GDM1 (cell line): ENCODE measurements around the gene SUGCT.

Source experiments
- DNase-seq: peaks from one replicate; lab custom pipeline; 2025; lab: John Stamatoyannopoulos, UW

Gene SUGCT

DNA sequence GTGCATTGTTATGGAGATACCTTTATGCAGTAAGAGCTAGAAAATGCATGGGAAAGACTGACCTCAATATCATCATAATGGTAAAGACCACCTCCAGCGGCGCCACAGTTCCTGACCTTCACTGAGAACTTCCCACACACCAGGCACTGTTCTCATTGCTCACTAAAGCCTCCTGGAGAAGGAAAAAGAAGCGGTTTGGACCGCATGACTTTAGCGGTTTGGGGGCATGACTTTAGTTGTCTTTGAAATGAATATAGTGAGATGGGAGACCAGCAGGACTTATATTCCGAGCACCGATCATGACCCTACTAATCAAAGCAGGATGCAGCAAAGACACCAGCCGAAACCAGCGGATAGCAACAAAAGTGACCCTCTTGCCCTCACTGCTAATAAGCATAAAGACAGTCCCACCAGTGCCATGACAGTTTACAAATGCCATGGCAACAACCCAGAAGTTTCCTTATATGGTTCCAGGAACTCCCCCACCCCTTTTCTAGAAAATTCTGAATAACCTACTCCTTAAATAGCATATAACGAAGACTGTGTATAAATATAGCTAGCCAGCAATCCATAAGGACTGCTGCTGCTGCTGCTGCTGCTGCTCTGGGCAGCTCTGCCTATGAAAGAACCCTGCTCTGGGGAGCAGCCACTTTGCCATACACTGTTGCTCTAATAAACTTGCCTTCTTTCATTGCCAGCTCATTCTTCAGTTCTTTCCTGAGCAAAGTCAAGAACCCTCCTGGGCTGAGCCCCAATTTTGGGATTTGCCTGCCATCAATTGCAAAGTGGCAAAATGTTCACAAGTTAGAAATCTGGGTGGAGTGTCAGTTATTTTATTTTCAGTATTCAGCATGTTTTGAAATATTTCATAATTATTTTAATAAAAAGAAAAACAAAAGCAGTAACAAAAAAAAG, 694.1 kb downstream of the SUGCT start:
- DNase-seq = no peak

- DNase-seq = no peak
These were observed 698.5 kb downstream of the SUGCT start for GRCh38 chr7:40833191-40833887.

DNA sequence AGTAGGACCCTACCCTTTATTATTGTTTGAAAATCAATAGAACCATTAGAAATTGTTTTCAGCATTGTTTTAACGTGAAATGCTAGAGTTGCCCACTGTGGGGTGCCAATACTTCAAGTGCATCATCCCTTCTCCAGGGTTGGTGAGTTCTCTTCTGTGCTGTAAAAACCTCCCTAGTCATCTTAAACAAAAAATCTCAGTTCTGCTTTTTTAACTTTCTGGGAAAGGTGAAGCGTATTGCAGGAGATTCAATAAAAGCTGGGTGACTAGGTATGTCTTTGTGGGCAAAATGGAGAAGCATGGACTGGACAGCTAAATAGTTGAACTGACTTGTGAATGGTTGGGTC, 699.1 kb downstream of the SUGCT start:
- no peak for DNase-seq

DNA sequence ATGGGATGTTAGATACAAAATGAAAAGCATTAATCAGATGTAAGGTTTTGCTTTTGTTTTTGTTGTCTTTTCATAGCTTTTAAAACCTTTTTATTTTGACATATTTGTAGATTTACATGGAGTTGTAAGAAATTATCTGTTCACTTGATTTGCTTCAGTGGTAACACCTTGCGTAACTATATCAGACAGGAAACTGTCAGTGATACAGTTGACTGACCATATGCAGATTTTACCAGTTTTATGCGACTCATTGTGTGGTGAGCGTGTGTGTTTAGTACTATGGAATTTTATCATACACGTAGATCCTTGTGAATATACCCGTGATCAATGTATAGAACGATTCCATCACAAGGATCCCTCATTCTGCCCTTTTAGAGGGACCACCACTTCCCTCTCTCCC, 701.4 kb downstream of the SUGCT start:
- DNase-seq = no peak

DNA sequence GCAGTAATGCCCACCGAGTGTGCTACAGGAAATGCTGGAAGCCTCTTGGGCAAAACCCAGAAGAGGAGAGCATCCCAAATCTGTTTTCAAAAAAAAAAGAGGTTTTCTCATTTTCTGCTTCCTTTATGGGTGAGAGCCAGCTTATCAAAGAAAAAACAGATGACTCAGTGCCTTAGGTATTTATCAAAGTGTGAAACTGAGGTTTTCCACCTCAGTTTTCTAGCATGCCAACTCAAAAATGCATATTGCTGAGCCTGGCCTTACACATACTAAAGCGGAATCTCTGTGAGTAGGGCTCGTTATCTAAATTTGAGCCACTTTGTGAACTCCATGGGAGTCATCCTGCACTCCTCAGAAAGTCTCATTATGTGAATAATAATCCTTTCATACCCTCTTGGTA, 705.1 kb downstream of the SUGCT start:
- no peak for DNase-seq

DNA sequence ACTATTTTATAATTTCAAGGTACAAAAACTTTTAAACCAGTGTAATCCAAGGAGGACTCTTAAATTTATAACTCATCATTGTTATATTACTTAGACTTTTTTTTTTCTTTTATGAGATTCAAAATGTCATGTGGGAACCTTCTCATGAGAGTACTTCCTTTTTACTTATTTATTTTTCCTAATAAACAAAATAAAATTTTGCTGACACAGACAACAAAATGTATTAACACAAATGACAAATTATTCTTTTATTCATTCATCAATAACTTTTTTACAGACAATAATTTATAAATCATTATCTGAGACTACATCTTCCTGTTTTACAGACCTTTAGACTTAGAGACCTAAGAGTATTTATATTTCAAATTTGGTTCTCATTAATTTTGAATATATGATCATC, 706.2 kb downstream of the SUGCT start:
- DNase-seq = no peak

DNA sequence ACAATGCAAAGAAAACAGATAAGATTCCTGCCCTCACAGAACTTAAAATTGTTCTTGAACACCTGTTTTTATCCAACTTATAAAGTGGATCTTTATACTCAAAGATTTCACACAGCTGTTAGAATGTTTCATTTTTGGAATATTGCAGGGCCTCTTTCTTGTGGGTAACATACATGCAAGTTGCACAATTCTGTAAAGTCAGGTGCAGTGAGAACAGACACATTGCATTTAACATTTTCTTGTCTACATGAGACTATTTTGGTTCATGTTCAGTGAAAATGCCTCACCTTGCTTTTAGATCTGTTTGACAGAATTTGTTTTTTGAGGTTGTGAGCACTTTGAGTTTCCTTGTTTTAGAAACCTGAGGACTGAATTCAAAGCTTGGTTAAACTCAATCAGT, 707.8 kb downstream of the SUGCT start:
- DNase-seq = no peak

GRCh38 chr7:40843338-40843985, 708.7 kb downstream of the SUGCT start:
- no peak for DNase-seq

- DNase-seq = no peak
These were observed 711.1 kb downstream of the SUGCT start for GRCh38 chr7:40845943-40846342.

- no peak for DNase-seq
These were observed 713.1 kb downstream of the SUGCT start for GRCh38 chr7:40847921-40848320.

DNA sequence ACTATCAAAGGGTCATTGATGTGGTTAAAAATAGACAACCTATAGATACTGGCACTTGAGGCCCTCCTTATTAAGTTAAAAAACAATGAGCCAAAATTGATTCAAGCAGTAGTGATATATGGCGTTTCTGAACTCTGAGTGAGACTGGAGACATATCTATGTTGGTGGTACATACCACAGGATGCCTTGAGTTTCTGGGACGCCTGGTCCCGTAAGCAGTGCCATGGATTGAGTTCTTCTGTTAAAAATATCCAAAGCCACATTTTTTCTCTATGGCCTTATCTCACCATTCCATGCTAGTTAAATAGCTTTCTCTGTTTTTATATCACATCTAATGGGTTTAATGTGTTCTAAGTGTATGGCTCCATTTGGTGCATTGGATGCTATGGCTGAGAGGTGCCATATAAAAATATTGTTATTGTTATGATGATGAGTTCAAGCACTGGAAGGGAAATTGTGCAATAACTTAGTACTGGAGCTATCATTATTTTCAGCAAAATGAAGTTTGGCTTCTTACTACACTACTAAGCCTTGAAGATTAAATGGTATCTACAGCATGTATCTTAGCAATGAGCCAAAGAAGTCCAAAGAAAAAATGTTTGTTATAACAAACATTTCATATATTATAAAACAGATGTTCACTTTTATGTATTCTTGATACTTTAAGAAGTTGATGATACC, 713.9 kb downstream of the SUGCT start:
- no peak for DNase-seq

DNA sequence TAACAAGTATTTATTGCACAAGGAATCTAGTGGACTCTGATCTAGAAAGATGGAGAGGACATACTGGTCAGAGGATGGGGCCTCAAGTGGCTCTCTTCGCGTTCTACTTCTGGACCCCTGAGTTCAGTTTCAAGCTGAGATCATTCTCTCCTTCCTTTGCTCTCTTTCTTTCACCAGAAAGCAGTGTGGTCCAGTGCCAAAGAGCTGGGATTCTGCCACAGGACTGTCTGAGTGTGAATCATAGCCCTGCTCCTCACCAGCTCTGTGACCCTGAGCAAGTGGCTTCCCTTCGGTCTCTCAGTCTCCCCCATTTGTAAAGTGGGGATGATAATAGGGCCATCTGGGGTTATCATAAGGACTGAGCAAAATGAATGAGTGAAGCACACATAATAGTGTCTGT, 715.2 kb downstream of the SUGCT start:
- no peak for DNase-seq

DNA sequence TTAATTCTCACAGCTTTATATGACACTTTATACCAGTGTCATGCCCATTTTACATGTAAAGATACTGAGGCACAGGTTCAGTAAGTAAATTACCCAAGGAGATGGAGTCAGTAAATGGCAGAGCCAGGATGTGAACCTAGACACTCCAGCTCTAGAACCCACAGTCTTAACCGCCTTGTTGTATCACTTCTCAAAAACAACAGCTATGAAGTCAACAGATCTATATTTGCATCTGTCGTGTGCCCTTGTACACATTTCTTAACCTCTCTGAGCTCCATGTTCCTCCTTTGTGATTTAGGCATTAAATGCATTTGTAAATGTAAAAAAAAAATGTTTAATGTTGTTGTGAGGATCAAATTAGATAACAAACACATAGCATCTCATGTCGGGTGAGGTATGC, 716.2 kb downstream of the SUGCT start:
- DNase-seq = no peak

DNA sequence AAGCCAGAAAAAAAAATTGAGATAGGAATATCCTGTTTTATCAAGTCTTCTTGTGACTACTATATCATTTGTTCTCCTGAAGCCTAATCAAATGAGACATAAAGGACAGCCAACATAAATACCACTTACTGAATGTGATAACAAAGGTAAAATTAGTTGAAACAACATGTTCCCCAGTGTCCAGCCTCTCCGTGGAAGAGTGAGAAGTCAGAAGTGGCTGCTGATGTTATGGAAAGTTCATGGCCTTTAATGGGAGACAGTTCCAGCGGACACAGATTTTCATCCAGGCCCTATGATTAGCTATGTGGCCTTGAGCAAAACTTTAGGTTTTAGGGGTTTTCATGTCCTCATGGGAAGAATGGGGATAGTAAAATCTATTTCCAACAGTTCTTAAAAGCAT, 724.3 kb downstream of the SUGCT start:
- no peak for DNase-seq

DNA sequence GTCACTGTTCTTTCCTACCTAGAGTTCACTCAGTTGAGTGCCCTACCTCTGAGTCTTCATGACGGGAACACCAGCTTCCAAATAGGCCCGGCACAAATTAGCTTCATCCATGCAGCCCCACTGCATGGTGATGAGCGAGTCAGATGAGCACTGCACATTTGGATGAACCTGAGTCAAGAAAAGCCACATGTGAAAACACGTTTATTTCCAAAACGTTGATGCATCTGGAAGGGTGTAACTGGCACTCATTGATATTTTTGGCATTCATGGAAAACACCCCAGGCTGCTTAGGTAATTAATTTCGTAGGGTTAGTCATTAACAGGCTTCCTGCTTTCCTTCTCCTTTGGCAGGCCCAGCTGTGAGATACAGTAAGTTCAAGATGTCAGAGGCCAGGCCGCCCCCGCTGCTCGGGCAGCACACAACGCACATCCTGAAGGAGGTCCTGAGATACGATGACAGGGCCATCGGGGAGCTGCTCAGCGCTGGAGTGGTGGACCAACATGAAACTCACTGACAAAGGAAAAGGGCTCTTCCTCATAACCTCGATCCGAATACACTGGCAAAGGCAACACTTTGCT, 725.2 kb downstream of the SUGCT start:
- no peak for DNase-seq

GRCh38 chr7:40865441-40866233, 730.8 kb downstream of the SUGCT start:
- no peak for DNase-seq

GRCh38 chr7:40866601-40867000, 731.8 kb downstream of the SUGCT start:
- no peak for DNase-seq

- DNase-seq = no peak
These were observed 735.3 kb downstream of the SUGCT start for GRCh38 chr7:40870108-40870507.

GRCh38 chr7:40873248-40873647, 738.4 kb downstream of the SUGCT start:
- DNase-seq = no peak

DNA sequence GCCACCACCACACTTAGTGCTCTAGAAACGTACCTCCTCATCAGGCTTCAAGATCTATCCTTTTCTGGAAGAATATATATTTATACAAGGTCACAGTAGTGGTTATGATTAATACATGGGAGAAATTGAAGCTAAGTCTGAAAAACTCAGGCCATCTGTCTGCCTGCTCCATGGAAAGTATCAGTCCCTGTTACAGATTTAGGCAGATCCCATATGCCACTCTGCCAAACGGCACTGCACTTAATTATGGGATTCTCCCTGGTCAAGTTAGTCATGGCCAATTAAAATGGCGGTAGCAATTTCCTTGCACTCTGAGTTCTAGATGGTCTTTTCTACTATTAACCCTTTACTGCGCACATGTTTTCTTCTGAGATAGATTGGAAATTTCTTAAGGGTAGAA, 740.0 kb downstream of the SUGCT start:
- DNase-seq = no peak

- DNase-seq = no peak
These were observed 741.8 kb downstream of the SUGCT start for GRCh38 chr7:40876601-40877000.
